Natural killer cell (primary cell): ENCODE data around the gene TMEM125. TPM values are rescaled to one million over a fixed set of nuclear protein-coding genes. Genes with fewer than 3 reads are reported as not detected.

Source experiments
- total RNA-seq, 4 donors: library from RNA; stranded (reverse); fragments of 120-200 nt in 1 of 4; gene quantifications; one replicate each; pipeline versions ENCODE4 v1.2.3 to v1.2.4, GENCODE V29; 2013 to 2022

TMEM125 gene
- total RNA-seq, 3 donors from 2014 or later (not counting 1 experiment from before 2014, with no cell fraction given), result not detected

Other genes with a start within 250 kb of the TMEM125 start
- 10 to 100 TPM; 21.2 to 28.5 (median 23.6) TPM for gene EBNA1BP2, start 97.7 kb upstream of the TMEM125 start, total RNA-seq
- gene CFAP57, start 97.7 kb upstream of the TMEM125 start, total RNA-seq, result under 1 TPM in 1 of 3 donors, not detected in 2; 0.19 TPM
- gene C1orf210, start 15.6 kb downstream of the TMEM125 start, total RNA-seq, result not detected
- 10 to 100 TPM in 1 of 3 donors, 1 to 10 TPM in 2; 4.5 to 10.7 (median 6.7) TPM for gene TIE1, start 31.0 kb downstream of the TMEM125 start, total RNA-seq
- gene MPL, start 67.8 kb downstream of the TMEM125 start, total RNA-seq, result 1 to 10 TPM in 1 of 3 donors, under 1 TPM in 2; 0.43 to 1.7 (median 0.48) TPM
- gene CDC20, start 89.0 kb downstream of the TMEM125 start, total RNA-seq, result 1 to 10 TPM in 1 of 3 donors, under 1 TPM in 2; 0.50 to 2.4 (median 0.96) TPM
- 10 to 100 TPM; 53.2 to 73.0 (median 67.5) TPM for gene ELOVL1, start 98.0 kb downstream of the TMEM125 start, total RNA-seq
- 10 to 100 TPM; 17.8 to 26.8 (median 22.0) TPM for gene MED8, start 119.8 kb downstream of the TMEM125 start, total RNA-seq
- 100 to 1,000 TPM; 103 to 128 (median 123) TPM for gene SZT2, start 119.9 kb downstream of the TMEM125 start, total RNA-seq
- gene HYI, start 183.9 kb downstream of the TMEM125 start, total RNA-seq, result 10 to 100 TPM in 1 of 3 donors, 1 to 10 TPM in 2; 7.0 to 14.2 (median 8.6) TPM